Kidney (tissue), 14 donors: ENCODE measurements around the gene RAB4A. TPM values are rescaled to one million over a fixed set of nuclear protein-coding genes. Genes with fewer than 3 reads are reported as not detected.

Experiments used
- DNase-seq, 5 donors: peaks; one replicate each; pipeline ENCODE4 v3.0.0-alpha.2; 2013 to 2020
- FAIRE-seq: peaks from 2 replicates; lab custom pipeline; 2012; peaks lifted over from hg19 to GRCh38; lab: Jason Lieb, UNC
- H3K27ac ChIP-seq, 2 donors: one replicate each; pipeline ENCODE4 v1.7.0; 2013; ENCODE audit warnings: low read depth in 2 of 2, low read length in 2 of 2, inconsistent platforms in 1 of 2
- H3K27me3 ChIP-seq: one replicate; pipeline ENCODE4 v1.7.1; 2013; ENCODE audit warnings: low read length, inconsistent platforms; ENCODE audit not compliant: control insufficient read depth, insufficient read depth
- H3K36me3 ChIP-seq, 3 donors: one replicate each; pipeline versions ENCODE4 v1.7.0 to v1.7.1; 2013; ENCODE audit warnings: low read length in 3 of 3, control low read depth in 1 of 3, inconsistent platforms in 1 of 3; ENCODE audit not compliant: insufficient read depth in 3 of 3, control insufficient read depth in 2 of 3
- H3K4me1 ChIP-seq, 3 donors: one replicate each; pipeline versions ENCODE4 v1.7.0 to v1.7.1; 2013; ENCODE audit warnings: low read length in 3 of 3, inconsistent platforms in 1 of 3, low read depth in 1 of 3; ENCODE audit not compliant: control insufficient read depth in 2 of 3, insufficient read depth in 2 of 3
- H3K4me3 ChIP-seq, 3 donors: one replicate each; pipeline versions ENCODE4 v1.7.0 to v1.8.1; 2013; ENCODE audit warnings: low read length in 3 of 3, control low read depth in 1 of 3, inconsistent platforms in 1 of 3
- H3K9ac ChIP-seq, 3 donors: one replicate each; pipeline versions ENCODE4 v1.7.0 to v1.7.1; 2013; ENCODE audit warnings: low read length in 3 of 3, control low read depth in 1 of 3, inconsistent platforms in 1 of 3
- H3K9me3 ChIP-seq, 3 donors: one replicate each; pipeline versions ENCODE4 v1.7.0 to v1.7.1; 2013; ENCODE audit warnings: low read length in 3 of 3, control low read depth in 1 of 3, inconsistent platforms in 1 of 3; ENCODE audit not compliant: control insufficient read depth in 2 of 3, insufficient read depth in 1 of 3
- intact Hi-C: fragments of 100-400 bp; cut with DNase I; formaldehyde crosslinking; loops from one replicate; pipeline ENCODE4 v1.11.1; 2022
- polyA plus RNA-seq: library from polyadenylated mRNA; stranded (reverse); fragments of 350-450 nt; fragmentation: Illumina TruSeq; extraction: RNeasy Lipid Tissue Mini Kit (QIAGEN cat#74804); gene quantifications from one replicate; pipeline ENCODE4 v1.2.3, GENCODE V29; 2014; ENCODE audit warnings: low read depth, low replicate concordance; ENCODE audit not compliant: insufficient read depth
- total RNA-seq: library from RNA; stranded (reverse); fragmentation: NEBNext Ultra II Directional; extraction: Animal tissue kit (Norgen Biotek cat#: 25700); gene quantifications from one replicate; pipeline ENCODE4 v1.2.1, GENCODE V29; 2021
- TF ChIP-seq, protein P1 (sequence below): IDR thresholded peaks from 3 replicates; pipeline ENCODE4 v1.5.1; 2012; ENCODE audit warnings: mild to moderate bottlenecking, moderate library complexity, borderline replicate concordance; ENCODE audit not compliant: insufficient read depth; ENCODE audit errors: extremely low read depth
- donor health status: control.
- donor health status: control.
- donor health status: control.
- donor health status: control.
- donor health status: control.
- donor health status: DM: yes; HTN: yes; CAD: no.
- donor health status: Normal renal cell carcinoma (clear cell type).

Gene RAB4A
- total and polyA plus RNA-seq, 2 donors from 2014 or later: 38.3 to 56.0 TPM

DNA sequence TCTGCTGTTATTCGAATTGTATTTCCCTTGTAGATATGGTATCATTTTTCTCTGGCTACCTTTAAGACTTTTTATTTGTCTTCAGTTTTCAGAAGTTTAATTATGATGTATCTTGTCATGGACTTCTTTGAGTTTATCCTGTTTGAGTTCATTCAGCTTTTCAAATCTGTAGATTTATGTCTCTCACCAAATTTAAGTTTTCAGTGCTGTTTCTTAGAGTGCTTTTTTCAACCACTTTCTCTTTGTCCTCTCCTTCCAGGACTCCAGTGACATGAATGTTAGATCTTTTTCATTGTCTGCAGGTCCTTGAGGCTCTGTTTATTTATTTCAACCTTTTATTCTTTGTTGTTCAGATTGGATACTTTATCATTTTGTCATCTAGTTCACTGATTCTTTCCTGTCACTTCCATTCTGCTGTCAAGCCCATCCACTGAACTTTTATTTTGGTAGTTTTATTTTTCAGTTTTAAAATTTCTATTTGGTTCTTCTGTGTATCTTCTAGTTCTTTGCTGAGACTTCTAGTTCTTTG, 11.4 kb downstream of the RAB4A start:
- Histone ChIP-seq H3K9ac (no peak overlapping the region), H3K36me3 (no peaks in the 10 kb centered on the region), H3K27ac (no peak overlapping the region), H3K27me3 (no peaks in the 10 kb centered on the region), H3K4me1 (peaks cover 0 to 4% (median 0%) of the 10 kb centered on the region in 3 donors), H3K4me3 (no peak overlapping the region), H3K9me3 (no peaks in the 10 kb centered on the region)
- FAIRE-seq: no peak
- intact Hi-C loops: no loop called here
- no peak for DNase-seq
- TF ChIP-seq, protein P1, sequence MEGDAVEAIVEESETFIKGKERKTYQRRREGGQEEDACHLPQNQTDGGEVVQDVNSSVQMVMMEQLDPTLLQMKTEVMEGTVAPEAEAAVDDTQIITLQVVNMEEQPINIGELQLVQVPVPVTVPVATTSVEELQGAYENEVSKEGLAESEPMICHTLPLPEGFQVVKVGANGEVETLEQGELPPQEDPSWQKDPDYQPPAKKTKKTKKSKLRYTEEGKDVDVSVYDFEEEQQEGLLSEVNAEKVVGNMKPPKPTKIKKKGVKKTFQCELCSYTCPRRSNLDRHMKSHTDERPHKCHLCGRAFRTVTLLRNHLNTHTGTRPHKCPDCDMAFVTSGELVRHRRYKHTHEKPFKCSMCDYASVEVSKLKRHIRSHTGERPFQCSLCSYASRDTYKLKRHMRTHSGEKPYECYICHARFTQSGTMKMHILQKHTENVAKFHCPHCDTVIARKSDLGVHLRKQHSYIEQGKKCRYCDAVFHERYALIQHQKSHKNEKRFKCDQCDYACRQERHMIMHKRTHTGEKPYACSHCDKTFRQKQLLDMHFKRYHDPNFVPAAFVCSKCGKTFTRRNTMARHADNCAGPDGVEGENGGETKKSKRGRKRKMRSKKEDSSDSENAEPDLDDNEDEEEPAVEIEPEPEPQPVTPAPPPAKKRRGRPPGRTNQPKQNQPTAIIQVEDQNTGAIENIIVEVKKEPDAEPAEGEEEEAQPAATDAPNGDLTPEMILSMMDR: no peak

DNA sequence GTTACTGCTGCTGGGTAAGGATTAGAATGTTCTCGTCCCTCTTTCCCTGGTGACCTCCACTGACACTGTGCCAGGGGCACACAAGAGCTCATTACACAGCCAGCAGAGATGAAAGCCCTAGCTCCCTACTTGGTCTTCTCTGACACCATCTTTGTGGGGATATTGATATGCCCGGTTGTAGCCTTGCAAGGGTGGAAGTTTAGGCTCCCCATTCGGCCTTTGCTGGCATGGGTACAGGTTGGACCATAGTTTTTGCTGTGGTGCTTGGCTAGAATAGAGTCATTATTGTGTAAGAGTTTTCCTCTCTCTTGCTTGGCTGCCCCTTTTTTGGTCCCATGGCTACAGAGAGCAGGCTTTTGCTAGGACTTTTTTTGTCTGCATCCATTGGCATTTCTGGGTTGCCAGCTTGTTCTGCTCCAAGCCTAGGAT, 12.3 kb downstream of the RAB4A start:
- peaks cover 0 to 4% (median 0%) of the 10 kb centered on the region in 3 donors for H3K4me1 ChIP-seq
- H3K9ac ChIP-seq: no peak overlapping the region
- no peaks in the 10 kb centered on the region for H3K9me3 ChIP-seq
- H3K4me3 ChIP-seq: no peak overlapping the region
- no peak overlapping the region for H3K27ac ChIP-seq
- H3K36me3 ChIP-seq: no peaks in the 10 kb centered on the region
- no peaks in the 10 kb centered on the region for H3K27me3 ChIP-seq
- FAIRE-seq (no peak), DNase-seq (no peak)
- TF ChIP-seq, protein P1: no peak
- intact Hi-C loops: no loop called here

DNA sequence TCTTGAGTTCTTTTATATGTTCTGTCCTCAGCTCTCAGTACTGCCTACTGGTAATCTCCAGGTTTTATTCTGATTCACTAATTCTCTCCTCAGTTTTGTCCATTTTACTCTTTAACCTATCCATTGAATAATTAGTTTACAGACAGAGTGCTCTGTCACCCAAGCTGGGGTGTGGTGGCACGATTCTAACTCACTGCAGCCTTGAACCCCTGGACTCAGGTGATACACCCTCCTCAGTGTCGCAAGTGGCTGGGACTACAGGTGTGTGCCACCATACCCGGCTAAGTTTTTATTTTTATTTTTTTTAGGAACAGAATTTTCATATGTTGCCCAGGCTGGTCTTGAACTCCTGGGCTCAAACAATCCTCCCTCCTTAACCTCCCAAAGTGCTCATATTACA, 14.0 kb downstream of the RAB4A start:
- no peak overlapping the region for H3K27ac ChIP-seq
- no peak for FAIRE-seq
- no peaks in the 10 kb centered on the region for H3K36me3 ChIP-seq
- TF ChIP-seq, protein P1: no peak
- peaks cover 0 to 4% (median 0%) of the 10 kb centered on the region in 3 donors for H3K4me1 ChIP-seq
- no peak overlapping the region for H3K9ac ChIP-seq
- DNase-seq: no peak
- intact Hi-C loops: no loop called here
- no peaks in the 10 kb centered on the region for H3K27me3 ChIP-seq
- no peak overlapping the region for H3K4me3 ChIP-seq
- H3K9me3 ChIP-seq: no peaks in the 10 kb centered on the region

DNA sequence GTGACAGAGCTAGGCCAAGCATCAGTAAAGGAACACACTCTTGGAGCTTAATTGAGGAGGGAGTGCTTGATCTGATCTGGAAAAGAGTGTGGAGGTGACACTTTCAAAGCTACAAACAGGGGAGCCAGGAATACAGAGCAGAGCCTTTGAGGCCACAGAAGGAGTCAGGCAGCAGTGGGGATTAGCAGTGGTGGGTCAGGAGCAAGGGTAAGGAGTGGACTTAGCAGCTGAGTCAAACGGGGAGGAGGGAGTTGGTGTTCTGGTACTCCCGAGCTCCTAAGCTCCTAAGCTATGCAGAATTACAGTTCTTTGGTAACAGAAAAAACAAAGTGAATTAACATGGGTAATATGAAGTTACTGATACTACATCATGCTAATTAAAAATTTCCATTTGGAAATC, 14.5 kb downstream of the RAB4A start:
- Histone ChIP-seq H3K4me1 (peaks cover 0 to 4% (median 0%) of the 10 kb centered on the region in 3 donors), H3K36me3 (no peaks in the 10 kb centered on the region), H3K9ac (no peak overlapping the region), H3K9me3 (no peaks in the 10 kb centered on the region), H3K27me3 (no peaks in the 10 kb centered on the region), H3K4me3 (no peak overlapping the region), H3K27ac (no peak overlapping the region)
- TF ChIP-seq, protein P1: no peak
- intact Hi-C loops: no loop called here
- FAIRE-seq (no peak), DNase-seq (no peak)
